ENCODE data around the gene ZNF74. TPM values are rescaled to one million over a fixed set of nuclear protein-coding genes. Genes with fewer than 3 reads are reported as not detected.
"Not testable (repeated sequence)": the region's sequence is repeated elsewhere in the genome, so short reads cannot be mapped to it uniquely, and the experiment has no call there.

ZNF74 gene
- total RNA-seq (10 to 100 TPM; 12.9 to 14.5 TPM), polyA plus RNA-seq (10 to 100 TPM in 1 of 3 donors, 1 to 10 TPM in 2; 6.7 to 10.7 (median 8.2) TPM), total RNA-seq (10.3 to 29.9 (median 25.1) reads per million in 6 experiments)

GRCh38 chr22:20393705-20394476 is at the start of gene ZNF74:
ZNF74 (plus strand) TSS chr22:20394151; CDS start chr22:20394629, 478 bp downstream.
- H3K27me3 Mint-ChIP-seq: no peaks in the 10 kb centered on the region
- peaks cover 21 to 46% (median 41%) of the 10 kb centered on the region in 4 donors for H3K4me1 Mint-ChIP-seq
- H3K9me3 Mint-ChIP-seq: peaks cover 0 to 3% (median 0%) of the 10 kb centered on the region in 9 donors
- H3K27ac Mint-ChIP-seq: peak within 1 kb of the TSS; percentile 86 to 99 (median 96)
- peak within 1 kb of the TSS; percentile 82 to 93 (median 91) for H3K4me3 Mint-ChIP-seq
- POLR2A ChIA-PET: interaction anchor here (0.6 to 3.5 kb wide), 12 partner anchors 10 to 179 kb away, joined by 3 to 20 read pairs (median 4); partner anchors contain the start of gene DGCR6L
- ATAC-seq (peak; percentile 96 to 97), DNase-seq (peak; percentile 74 to 92 (median 82))
- peaks cover 0 to 5% (median 2%) of the 10 kb centered on the region in 3 donors for H3K36me3 Mint-ChIP-seq

DNA sequence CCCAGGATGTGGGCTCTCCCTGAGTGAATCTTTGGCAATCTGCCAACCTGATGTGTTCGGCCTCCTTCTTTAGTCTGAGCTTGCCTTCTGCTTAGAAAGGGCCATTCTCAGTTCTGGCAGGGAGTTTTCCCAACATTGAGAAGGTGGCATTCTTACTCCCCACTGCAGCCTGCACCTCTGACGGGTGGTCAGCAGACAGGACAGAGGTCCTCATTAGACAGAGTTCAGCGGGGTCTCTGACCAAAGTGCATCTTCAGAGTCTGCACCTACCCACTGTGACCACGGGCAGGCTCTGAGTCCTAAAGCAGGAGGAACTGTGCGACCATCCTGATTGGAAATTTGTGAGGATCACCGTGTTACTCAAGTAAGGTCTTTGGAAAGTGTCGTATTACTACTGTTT is 47.4 kb upstream of the ZNF74 start:
- ATAC-seq, H3K4me3 Mint-ChIP-seq, H3K9me3 Mint-ChIP-seq, H3K27ac Mint-ChIP-seq, POLR2A ChIA-PET, H3K4me1 Mint-ChIP-seq, H3K36me3 Mint-ChIP-seq, H3K27me3 Mint-ChIP-seq, DNase-seq: not testable (repeated sequence)

- H3K9me3 Mint-ChIP-seq, POLR2A ChIA-PET, H3K4me1 Mint-ChIP-seq, H3K36me3 Mint-ChIP-seq, H3K27ac Mint-ChIP-seq, H3K4me3 Mint-ChIP-seq, DNase-seq, ATAC-seq, H3K27me3 Mint-ChIP-seq: not testable (repeated sequence)
Measured at GRCh38 chr22:20352536-20352935, 41.4 kb upstream of the ZNF74 start.

DNA sequence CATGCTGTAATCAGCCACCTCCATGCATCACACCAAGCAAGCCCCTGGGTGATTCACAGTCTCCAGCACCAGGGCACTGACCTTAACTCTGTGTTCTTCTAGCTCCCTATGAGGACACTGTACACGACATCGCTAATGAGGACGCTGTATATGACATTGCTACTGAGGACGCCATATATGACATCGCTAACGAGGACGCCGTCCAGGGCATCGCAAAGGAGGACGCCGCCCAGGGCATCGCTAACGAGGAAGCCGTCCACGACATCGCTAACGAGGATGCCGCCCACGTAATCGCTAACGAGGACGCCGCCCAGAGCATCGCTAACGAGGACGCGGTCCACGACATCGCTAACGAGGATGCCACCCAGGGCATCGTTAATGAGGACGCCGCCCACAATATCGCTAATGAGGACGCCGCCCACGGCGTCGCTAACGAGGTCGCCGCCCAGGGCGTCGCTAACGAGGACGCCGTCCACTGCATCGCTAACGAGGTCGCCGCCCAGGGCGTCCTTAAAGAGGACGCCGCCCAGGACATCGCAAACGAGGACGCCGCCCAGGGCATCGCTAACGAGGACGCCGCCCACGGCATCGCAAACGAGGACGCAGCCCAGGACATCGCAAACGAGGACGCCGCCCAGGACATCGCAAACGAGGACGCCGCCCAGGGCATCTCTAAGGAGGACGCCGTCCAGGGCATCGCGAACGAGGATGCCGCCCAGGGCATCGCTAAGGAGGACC is 39.5 kb upstream of the ZNF74 start:
- no peak for DNase-seq
- Mint-ChIP-seq H3K36me3 (no peaks in the 10 kb centered on the region), H3K4me3 (no peak overlapping the region), H3K27ac (no peak overlapping the region), H3K9me3 (no peaks in the 10 kb centered on the region), H3K4me1 (no peaks in the 10 kb centered on the region), H3K27me3 (no peaks in the 10 kb centered on the region)
- POLR2A ChIA-PET: no interaction called here
- ATAC-seq: no peak

DNA sequence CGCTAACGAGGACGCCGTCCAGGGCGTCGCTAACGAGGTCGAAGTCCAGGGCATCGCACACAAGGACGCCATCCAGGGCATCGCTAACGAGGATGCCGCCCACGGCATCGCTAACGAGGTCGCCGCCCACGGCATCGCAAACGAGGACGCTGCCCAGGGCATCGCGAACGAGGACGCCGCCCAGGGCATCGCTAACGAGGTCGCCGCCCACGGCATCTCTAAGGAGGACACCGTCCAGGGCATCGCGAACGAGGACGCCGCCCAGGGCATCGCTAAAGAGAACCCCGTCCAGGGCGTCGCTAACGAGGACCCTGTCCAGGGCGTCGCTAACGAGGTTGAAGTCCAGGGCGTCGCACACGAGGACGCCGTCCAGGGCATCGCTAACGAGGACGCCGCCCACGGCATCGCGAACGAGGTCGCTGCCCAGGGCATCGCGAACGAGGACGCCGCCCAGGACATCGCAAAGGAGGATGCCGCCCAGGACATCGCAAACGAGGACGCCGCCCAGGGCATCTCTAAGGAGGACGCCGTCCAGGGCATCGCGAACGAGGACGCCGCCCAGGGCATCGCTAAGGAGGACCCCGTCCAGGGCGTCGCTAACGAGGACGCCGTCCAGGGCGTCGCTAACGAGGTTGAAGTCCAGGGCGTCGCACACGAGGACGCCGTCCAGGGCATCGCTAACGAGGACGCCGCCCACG is 37.9 kb upstream of the ZNF74 start:
- H3K27ac Mint-ChIP-seq, H3K27me3 Mint-ChIP-seq, DNase-seq, ATAC-seq, H3K4me1 Mint-ChIP-seq, H3K9me3 Mint-ChIP-seq, H3K36me3 Mint-ChIP-seq, H3K4me3 Mint-ChIP-seq, POLR2A ChIA-PET: not testable (repeated sequence)

- H3K27me3 Mint-ChIP-seq, H3K9me3 Mint-ChIP-seq, POLR2A ChIA-PET, H3K27ac Mint-ChIP-seq, H3K4me3 Mint-ChIP-seq, H3K4me1 Mint-ChIP-seq, DNase-seq, ATAC-seq, H3K36me3 Mint-ChIP-seq: not testable (repeated sequence)
Measured at GRCh38 chr22:20356906-20357305, 37.0 kb upstream of the ZNF74 start.

DNA sequence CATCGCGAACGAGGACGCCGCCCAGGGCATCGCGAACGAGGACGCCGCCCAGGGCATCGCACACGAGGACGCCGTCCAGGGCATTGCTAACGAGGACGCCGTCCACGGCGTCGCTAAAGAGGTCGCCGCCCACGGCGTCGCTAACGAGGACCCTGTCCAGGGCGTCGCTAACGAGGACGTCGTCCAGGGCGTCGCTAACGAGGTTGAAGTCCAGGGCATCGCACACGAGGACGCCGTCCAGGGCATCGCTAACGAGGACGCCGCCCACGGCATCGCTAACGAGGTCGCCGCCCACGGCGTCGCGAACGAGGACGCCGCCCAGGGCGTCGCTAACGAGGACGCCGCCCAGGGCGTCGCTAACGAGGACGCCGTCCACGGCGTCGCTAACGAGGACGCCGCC is 36.0 kb upstream of the ZNF74 start:
- H3K4me1 Mint-ChIP-seq, H3K9me3 Mint-ChIP-seq, DNase-seq, H3K36me3 Mint-ChIP-seq, POLR2A ChIA-PET, H3K4me3 Mint-ChIP-seq, H3K27ac Mint-ChIP-seq, ATAC-seq, H3K27me3 Mint-ChIP-seq: not testable (repeated sequence)

DNA sequence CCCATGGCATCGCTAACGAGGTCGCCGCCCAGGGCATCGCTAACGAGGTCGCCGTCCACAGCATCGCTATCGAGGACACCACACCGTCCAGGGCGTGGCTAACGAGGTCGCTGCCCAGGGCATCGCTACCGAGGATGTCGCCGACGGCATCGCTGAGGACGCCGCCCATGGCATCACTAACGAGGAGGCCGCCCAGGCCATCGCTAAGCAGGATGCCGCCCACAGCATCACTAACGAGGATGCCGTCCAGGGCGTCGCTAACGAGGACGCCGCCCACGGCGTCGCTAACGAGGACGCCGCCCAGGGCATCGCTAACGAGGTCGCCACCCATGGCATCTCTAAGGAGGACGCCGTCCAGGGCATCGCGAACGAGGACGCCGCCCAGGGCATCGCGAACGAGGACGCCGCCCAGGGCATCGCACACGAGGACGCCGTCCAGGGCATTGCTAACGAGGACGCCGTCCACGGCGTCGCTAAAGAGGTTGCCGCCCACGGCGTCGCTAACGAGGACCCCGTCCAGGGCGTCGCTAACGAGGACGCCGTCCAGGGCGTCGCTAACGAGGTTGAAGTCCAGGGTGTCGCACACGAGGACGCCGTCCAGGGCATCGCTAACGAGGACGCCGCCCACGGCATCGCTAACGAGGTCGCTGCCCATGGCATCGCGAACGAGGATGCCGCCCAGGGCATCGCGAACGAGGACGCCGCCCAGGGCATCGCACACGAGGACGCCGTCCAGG is 35.3 kb upstream of the ZNF74 start:
- ATAC-seq, H3K36me3 Mint-ChIP-seq, H3K4me1 Mint-ChIP-seq, POLR2A ChIA-PET, H3K4me3 Mint-ChIP-seq, H3K27ac Mint-ChIP-seq, H3K27me3 Mint-ChIP-seq, H3K9me3 Mint-ChIP-seq, DNase-seq: not testable (repeated sequence)

DNA sequence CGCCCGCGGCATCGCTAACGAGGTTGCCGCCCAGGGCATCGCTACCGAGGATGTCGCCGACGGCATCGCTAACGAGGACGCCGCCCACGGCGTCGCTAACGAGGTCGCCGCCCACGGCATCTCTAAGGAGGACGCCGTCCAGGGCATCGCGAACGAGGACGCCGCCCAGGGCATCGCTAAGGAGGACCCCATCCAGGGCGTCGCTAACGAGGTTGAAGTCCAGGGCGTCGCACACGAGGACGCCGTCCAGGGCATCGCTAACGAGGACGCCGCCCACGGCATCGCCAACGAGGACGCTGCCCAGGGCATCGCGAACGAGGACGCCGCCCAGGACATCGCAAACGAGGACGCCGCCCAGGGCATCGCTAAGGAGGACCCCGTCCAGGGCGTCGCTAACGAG is 33.7 kb upstream of the ZNF74 start:
- POLR2A ChIA-PET, ATAC-seq, DNase-seq, H3K27ac Mint-ChIP-seq, H3K9me3 Mint-ChIP-seq, H3K36me3 Mint-ChIP-seq, H3K4me3 Mint-ChIP-seq, H3K27me3 Mint-ChIP-seq: not testable (repeated sequence)
- peaks cover 6 to 18% (median 12%) of the 10 kb centered on the region in 4 donors for H3K4me1 Mint-ChIP-seq

DNA sequence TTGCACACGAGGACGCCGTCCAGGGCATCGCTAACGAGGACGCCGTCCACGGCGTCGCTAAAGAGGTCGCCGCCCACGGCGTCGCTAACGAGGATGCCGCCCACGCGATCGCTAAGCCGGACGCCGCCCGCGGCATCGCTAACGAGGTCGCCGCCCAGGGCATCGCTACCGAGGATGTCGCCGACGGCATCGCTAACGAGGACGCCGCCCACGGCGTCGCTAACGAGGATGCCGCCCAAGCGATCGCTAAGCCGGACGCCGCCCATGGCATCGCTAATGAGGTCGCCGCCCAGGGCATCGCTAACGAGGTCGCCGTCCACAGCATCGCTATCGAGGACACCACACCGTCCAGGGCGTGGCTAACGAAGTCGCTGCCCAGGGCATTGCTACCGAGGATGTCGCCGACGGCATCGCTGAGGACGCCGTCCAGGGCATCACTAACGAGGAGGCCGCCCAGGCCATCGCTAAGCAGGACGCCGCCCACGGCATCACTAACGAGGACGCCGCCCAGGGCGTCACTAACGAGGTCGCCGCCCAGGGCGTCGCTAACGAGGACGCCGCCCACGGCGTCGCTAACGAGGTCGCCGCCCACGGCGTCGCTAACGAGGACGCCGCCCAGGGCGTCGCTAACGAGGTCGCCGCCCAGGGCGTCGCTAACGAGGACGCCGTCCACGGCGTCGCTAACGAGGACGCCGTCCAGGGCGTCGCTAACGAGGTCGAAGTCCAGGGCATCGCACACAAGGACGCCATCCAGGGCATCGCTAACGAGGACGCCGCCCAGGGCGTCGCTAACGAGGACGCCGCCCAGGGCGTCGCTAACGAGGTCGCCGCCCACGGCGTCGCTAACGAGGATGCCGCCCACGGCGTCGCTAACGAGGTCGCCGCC is 32.8 kb upstream of the ZNF74 start:
- H3K36me3 Mint-ChIP-seq, H3K27ac Mint-ChIP-seq, H3K27me3 Mint-ChIP-seq, H3K4me3 Mint-ChIP-seq, DNase-seq, H3K9me3 Mint-ChIP-seq, POLR2A ChIA-PET, ATAC-seq: not testable (repeated sequence)
- peaks cover 6 to 21% (median 13%) of the 10 kb centered on the region in 4 donors for H3K4me1 Mint-ChIP-seq

GRCh38 chr22:20361752-20362229 is 32.2 kb upstream of the ZNF74 start:
- H3K9me3 Mint-ChIP-seq, H3K27me3 Mint-ChIP-seq, H3K36me3 Mint-ChIP-seq, DNase-seq, POLR2A ChIA-PET, ATAC-seq: not testable (repeated sequence)
- peaks cover 6 to 21% (median 13%) of the 10 kb centered on the region in 4 donors for H3K4me1 Mint-ChIP-seq
- peak overlapping the region in 1 of 10 donors; percentile 71 for H3K4me3 Mint-ChIP-seq
- H3K27ac Mint-ChIP-seq: peak overlapping the region in 1 of 10 donors; percentile 47
